HG03095 (cell line): Measurements from ENCODE around the gene GRIK1.

ENCODE experiments used
- ATAC-seq: cut with Tn5 transposase; IDR thresholded peaks from one replicate; pipeline ENCODE4 v1.9.1; 2021; ENCODE audit warnings: moderate library complexity; ENCODE audit not compliant: unreplicated experiment

GRIK1 gene

GRCh38 chr21:29675451-29675850, 264.3 kb downstream of the GRIK1 start:
- no peak for ATAC-seq

DNA sequence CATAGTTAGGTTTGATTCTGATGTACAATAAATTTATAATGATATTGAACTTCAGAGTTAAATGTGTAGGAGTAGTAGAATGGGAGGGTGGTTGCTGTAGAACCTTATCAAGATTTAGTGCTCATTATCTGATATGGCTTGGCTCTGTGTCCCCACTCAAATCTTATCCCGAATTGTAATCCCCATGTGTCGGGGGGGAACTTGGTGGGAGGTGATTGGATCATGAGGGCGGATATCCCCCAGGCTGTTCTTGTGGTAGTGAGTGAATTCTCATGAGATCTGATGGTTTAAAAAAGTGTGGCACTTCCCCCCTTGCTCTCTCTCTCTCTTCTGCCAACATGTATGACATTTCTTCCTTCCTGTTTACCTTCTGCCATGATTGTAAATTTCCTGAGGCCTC, 265.5 kb downstream of the GRIK1 start:
- no peak for ATAC-seq

DNA sequence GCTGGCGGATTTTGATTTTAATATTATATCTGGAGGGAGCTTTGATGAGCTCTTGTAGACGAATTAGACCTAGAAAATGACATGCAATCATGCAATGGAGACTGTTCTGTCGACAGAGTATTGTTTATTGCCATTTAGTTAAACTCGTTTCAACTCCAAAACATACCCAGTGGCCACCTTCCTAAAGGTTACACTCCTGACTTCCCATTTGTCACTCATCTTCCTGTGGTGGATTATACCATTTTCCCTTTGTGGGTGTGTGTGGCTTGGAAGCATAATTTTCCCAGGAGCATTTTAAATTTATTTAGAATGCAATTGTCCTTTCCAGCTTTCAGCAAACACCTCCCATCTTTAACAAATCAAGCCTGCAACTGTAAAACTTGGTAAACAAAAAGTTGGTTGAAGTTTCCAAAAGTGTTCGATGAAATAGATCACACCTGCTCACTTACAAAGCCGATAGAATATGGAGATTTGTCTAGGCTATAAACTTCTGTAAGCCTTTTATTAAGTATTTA, 266.6 kb downstream of the GRIK1 start:
- no peak for ATAC-seq

GRCh38 chr21:29671728-29672127, 268.1 kb downstream of the GRIK1 start:
- no peak for ATAC-seq

GRCh38 chr21:29670228-29670627, 269.6 kb downstream of the GRIK1 start:
- ATAC-seq = no peak

DNA sequence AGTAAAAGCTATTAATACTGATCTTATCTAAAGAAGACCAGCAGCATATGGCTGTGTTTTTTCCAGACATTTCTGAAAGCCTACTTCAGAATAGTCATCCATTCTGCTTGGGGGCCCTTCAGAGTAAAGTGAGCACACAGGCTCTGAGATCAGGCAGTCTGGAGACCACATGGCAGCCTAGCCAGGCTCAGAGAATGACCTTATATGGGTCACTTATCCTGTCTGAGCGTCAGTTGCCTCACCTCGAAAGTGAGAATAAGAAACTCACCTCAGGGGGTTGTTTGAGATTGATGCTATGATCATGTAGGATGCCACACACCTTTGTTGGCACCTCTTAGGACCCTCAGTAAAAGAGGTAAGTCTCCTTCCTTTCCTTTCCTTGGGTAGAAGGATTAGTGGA, 270.4 kb downstream of the GRIK1 start:
- peak; percentile 68 for ATAC-seq

DNA sequence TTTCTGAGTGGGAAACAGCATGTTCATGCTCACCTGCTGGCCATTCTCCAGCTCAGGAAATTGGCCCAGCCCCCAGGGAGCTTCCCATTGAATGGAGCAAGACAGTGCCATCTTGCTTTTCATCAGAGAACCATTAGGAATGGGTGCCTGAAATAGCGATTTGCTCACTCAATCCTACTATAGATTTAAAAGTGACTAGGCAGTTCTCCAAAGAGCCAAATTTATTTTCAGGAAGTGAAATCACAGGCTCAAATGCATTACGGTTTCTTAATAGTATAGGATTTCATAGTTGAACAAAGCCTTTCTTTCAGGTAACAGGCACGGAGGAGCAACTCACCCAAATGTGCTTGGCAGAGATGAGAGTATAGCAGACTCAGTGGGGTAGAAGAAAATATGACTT, 272.1 kb downstream of the GRIK1 start:
- no peak for ATAC-seq

DNA sequence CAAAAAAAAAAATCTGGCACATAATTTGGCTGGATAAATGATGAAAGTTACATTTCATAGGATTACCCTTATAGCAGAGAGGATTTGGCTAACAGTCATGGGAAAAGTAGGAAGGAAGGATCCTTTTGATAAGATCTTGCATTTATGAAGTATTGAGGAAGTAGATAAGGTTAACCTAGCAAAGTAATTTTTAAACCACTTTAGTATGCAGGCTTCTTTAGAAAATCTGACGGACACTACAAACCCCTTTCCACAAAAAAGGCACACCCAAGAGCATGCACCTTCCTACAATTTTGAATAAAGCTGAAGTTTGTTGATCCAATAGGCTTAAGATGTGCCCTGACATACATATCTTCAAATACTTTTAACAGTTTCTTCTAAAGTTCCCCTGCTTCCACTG, 275.2 kb downstream of the GRIK1 start:
- ATAC-seq = no peak

DNA sequence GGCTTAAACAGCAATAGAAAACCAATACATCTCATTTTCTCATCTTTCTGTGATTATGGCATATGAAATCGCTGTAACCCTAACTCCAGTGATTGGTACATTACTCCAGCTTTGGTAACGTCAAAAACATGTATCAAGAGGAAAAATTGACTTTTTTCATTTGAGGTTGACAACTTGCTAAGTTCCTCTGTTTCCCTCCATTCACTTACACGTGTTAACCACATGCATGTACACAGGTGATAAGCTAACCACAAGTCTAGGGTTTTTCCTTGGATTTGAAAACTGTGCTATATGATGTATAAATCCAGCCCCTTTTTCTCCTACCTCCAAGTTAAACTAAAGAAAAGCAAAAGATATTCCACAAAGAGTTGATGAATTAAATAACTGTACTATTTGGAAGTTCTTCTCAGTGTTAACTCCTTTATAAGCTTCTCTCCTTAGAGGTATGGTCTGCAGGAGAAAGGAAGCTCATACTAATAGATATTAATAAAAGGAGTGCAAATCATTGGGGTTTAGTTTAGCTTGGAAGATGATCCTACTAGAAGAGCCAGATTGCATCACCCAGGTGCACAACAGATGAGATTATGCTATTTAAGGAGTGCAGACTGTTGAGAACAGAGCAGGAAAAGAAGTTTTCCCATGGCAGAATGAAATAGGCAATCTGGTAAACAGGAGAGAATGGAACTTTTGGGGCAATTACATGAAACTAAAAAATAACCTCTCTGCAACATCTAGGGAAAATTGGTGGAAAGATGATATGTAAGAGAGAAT, 277.9 kb downstream of the GRIK1 start:
- no peak for ATAC-seq

- ATAC-seq = no peak
Measured at GRCh38 chr21:29660047-29660720, 279.6 kb downstream of the GRIK1 start.

- ATAC-seq = no peak
Measured at GRCh38 chr21:29658934-29659203, 280.9 kb downstream of the GRIK1 start.

GRCh38 chr21:29658177-29658933, 281.4 kb downstream of the GRIK1 start:
- ATAC-seq = no peak

- no peak for ATAC-seq
Measured at GRCh38 chr21:29657240-29657989, 282.4 kb downstream of the GRIK1 start.

DNA sequence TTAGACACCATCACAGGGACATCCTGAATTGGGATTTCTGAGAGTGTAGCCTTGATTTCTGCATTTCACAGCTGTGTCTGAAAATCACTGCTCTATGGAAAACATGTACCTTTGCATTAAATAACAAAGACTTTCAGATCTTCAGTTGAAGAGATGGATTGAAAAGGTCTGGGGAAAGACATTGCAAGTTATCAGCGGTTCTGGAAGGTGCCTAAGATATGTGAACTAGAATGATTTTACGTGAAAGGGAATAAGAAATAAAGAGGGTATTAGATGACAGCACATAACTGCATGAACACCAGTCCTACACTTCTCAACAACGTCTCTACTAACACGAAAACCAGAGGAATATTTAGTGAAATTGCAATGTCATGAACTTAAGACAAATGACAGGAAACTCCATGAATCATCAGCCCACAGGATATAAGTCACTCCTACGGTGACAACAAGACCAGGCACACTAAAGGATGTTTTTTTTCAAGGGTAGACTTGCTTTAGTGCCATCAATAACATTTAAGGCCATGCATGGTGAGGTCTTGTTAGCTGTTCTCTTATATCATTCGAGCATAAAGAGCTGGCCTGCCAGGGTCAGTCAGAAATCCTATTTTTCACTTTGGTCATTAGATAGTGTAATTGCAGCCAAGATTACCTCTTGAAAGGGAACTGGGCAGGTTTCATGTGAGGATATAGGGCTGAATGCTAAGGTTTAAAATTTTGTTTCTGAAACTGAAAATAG, 283.1 kb downstream of the GRIK1 start:
- ATAC-seq = no peak

- no peak for ATAC-seq
Measured at GRCh38 chr21:29655577-29655976, 284.2 kb downstream of the GRIK1 start.

DNA sequence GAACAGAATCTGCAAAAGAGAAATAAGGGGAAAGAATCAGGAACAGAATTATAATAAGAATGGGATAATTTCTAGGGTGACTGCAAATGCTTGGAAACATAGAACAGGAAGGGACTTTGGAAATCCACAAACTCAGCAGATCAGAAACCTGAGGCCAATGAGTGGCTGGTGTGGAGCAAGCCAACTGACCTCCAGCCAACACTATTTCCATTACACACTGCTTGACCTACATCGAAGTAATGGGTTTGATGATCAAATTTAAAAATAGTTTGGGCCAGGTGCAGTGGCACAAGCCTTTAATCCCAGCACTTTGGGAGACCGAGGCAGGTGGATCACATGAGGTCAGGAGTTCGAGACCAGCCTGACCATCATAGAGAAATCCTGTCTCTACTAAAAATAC, 284.9 kb downstream of the GRIK1 start:
- no peak for ATAC-seq

GRCh38 chr21:29654203-29654602, 285.6 kb downstream of the GRIK1 start:
- ATAC-seq = no peak

GRCh38 chr21:29650523-29651022, 289.2 kb downstream of the GRIK1 start:
- ATAC-seq = no peak

- no peak for ATAC-seq
Measured at GRCh38 chr21:29649406-29649814, 290.4 kb downstream of the GRIK1 start.

GRCh38 chr21:29648710-29649240, 291.0 kb downstream of the GRIK1 start:
- no peak for ATAC-seq
